Muscle of back (tissue), 13 donors: ENCODE data around the gene PCYT1B. TPM values are rescaled to one million over a fixed set of nuclear protein-coding genes. Genes with fewer than 3 reads are reported as not detected.
"Not testable (repeated sequence)": the region's sequence is repeated elsewhere in the genome, so short reads cannot be mapped to it uniquely, and the experiment has no call there.

ENCODE experiments used
- DNase-seq, 3 donors: peaks; one replicate each; pipeline versions ENCODE4 v3.0.0 to v3.0.0-alpha.2; 2013
- long read RNA-seq, 9 donors: transcript quantifications; one replicate each; lab custom pipeline, GENCODE V29; 2026
- polyA plus RNA-seq, 10 donors: library from polyadenylated mRNA; unstranded; fragments of 120-200 nt; gene quantifications; one replicate each; pipeline ENCODE4 v1.2.1, GENCODE V29; 2013; ENCODE audit not compliant: insufficient read length in 10 of 10

PCYT1B gene
- polyA plus RNA-seq = 1 to 10 TPM; 1.6 to 2.9 (median 2.2) TPM
- long read RNA-seq, donor 1, partial matches to known transcripts = 0 of 2 reads
- long read RNA-seq, donor 1, other reads (novel, unspliced or antisense) = 0 of 2 reads
- long read RNA-seq, donor 2 = 0 reads
- long read RNA-seq, donor 3 = 0 reads
- long read RNA-seq, donor 4 = 0 reads
- long read RNA-seq, donor 5 = 0 reads
- long read RNA-seq, donor 6 = 0 reads
- long read RNA-seq, donor 7 = 0 reads
- long read RNA-seq, donor 8 = 0 reads
- long read RNA-seq, donor 9 = 0 reads

- DNase-seq = peak; percentile 60 to 90 (median 79)
Observed at GRCh38 chrX:24647257-24648058, at the start of gene PCYT1B. Gene PCYT1B (minus strand): TSS chrX:24647347. CDS start chrX:24647105, 242 bp downstream.

- DNase-seq = peak; percentile 4 to 44 (median 6)
Observed at GRCh38 chrX:24696294-24696693, 49.1 kb upstream of the PCYT1B start.

DNA sequence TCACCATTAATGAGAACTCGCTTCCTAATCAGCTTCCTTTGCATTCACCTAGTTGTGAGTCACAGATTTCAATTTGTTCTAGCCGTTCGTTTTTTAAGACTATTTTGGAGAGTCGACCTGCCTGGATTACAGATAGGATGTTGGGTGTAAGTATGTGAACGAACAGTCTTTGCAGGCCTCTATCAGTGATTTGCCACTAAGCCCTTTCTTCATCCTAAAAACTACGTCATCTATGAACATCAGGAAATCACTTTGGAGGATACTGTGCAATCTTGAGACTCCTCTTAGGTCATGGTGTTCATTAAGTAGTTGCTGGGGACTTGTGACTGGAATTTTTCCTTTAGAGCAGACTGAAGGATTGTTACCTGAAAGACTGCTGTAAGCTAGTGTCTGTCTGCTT is 47.7 kb upstream of the PCYT1B start:
- DNase-seq = peak in 1 of 3 donors; percentile 3

DNA sequence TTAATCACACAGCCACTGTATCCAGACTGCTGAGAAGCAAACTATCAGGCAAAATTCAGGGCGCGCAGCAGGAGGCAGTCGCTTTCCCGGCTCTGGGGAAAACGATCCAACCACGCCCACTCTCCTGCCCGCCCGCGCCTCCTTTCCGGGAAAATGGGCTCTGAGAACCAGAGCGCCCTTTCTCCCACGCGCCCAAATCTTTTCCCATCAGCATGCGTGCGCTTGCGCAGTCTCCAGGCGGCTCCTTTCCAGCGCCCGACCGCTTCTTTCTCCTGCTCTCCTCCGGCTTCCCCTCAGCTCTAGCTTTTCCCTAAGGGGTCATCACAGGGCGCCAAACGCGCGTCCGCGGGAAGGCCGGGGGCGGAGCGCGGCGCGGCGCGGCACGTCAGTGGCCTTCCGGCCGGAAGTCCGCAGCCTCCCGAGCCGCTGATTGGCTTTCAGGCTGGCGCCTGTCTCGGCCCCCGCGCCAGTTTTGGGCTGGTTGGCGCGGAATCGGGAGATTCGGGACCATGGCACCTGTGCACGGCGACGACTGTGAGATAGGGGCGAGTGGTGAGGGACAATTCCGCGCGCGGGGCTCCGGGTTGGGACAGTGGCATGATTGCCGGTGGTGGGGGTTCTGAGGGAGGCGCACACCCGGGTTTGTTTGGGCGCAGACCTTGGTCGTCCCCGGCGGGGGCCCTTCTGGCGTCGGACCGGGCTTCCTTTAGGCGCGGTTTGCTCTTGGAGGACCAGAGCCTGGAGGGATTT is 46.5 kb upstream of the PCYT1B start, which contains the start of gene POLA1:
Gene POLA1 (plus strand): TSS at position 466 of the 750 bp plus-strand sequence. CDS start 44 bp downstream, at position 510.
- DNase-seq = peak; percentile 94 to 97 (median 94)

- DNase-seq = no peak
Observed at GRCh38 chrX:24692305-24692704, 45.2 kb upstream of the PCYT1B start.

DNA sequence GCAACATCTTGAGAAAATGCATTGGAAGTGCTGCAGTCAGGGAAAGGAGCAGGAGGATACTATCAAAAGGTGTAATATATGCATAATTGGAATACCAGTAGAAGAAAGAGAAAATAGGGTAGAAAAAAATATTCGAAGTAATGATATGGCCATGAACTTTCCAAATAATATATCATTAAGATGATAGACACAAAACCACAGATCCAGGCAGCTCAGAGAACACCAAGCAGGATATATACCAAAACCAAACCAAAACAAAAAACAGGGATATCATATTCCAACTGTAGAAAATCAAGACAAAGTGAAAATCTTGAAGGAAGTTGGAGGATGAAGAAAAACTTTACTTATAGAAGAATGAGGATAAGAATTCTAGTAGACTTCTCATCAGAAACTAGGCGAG is 36.9 kb upstream of the PCYT1B start:
- no peak for DNase-seq

DNA sequence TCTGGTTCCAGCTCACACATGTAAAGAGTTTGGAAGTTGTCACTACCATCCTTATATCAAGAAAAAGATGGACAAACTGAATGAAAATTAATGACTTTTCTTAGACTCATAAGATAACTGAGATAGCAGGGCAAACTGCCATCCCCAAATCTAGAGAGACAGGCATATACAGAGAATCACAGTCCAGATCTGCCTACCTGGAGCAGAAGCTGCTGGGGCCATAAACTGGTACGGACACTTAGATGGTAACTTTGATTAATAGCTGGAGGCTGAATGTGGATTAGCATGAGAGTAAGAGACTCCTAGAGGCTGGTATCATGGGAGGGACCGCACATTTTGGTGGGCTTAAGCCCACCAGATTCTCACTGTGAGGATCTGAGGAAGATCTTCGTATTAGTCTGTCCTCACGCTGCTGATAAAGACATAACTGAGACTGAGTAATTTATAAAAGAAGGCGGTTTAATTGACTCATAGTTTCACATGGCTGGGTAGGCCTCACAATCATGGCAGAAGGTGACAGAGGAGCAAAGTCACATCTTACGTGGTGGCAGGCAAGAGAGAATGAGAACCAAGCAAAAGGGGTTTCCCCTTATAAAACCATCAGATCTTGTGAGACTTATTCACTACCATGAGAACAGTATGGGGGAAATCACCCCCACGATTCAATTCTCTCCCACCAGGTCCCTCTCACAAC is 35.7 kb upstream of the PCYT1B start:
- DNase-seq = no peak

- DNase-seq = peak in 1 of 3 donors; percentile 4
Observed at GRCh38 chrX:24676403-24677024, 29.4 kb upstream of the PCYT1B start.

DNA sequence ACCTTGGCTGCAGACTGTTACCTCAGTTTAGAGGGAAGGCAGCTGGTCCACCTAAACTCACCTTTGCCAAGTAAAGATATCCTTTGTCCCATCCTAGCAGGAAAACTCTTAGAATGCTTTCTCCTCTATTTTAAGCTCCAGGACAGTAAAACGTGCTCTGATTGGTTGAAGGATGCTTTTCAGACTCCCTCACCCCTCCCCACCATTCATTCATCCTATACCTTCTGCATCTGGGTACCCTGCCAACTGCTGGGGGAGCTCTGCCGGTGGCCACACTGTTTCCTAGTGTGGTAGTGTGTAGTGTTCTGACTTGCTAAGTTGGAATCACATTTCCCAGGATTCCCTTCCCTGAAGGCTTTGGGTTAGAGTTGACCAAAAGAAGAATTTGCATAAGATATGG is 26.3 kb upstream of the PCYT1B start:
- DNase-seq = no peak

DNA sequence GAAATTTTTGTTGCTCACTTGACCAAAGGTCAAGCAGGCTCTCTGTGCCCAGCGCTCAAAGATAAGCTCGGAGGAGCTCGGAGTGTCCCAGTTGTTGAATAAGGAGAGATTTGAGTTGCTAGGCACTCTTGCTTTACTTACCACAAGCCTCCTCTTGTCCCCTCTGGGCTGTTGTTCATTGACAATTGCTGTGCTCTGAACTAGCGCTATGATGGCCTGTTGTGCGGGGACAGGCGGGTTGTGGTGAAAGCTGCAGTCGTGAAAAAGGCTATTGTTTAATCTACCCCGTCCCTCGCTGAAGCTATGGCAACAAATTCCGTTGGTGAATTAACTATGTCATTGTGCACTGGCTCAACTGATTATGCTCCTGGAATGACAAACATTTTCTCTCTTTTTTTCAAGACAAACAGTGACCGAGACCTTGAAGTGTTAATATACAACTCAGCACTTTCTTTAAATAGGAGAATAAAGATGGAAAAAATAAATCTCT is 25.6 kb upstream of the PCYT1B start:
- DNase-seq = no peak

- no peak for DNase-seq
Observed at GRCh38 chrX:24668111-24668510, 21.0 kb upstream of the PCYT1B start.

GRCh38 chrX:24662352-24662751 is 15.2 kb upstream of the PCYT1B start:
- DNase-seq = no peak

DNA sequence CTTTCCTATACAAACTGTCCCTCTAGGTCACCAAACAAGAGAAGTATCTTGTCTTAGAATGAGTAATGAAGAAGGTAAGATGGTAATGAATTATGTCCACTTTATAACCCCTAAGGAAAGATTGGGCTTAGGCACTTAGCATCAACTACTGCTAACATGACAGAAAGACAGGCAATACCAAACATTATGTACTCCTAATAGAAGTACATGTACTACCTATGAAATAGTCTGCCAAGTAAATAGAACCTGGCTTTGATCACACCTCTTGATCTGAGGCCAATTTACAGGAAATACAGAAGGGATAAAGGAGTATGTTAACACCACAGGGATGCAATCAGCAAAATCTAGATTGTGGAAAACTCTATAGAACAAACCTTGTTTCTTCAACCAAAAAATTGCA is 14.1 kb upstream of the PCYT1B start:
- DNase-seq = no peak

- no peak for DNase-seq
Observed at GRCh38 chrX:24659646-24660045, 12.5 kb upstream of the PCYT1B start.

DNA sequence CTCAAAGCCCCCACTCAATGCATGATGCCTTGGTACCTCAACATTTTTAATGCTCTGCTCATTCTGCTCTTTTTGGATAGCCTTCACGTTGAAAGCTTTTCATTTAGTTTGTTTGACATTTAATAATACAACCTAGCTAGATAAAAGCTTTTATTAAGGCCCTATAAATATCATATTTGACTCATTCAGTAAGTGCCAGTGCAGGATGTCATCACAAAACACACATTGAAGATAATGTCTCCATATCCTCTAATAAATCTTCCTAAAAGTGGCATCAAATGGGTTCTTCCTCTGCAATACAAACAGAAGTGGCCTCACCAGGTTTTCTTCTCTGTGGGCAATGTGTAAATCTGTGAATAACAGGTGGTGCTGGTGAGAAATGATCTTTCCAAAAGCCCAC is 12.0 kb upstream of the PCYT1B start:
- DNase-seq = no peak

DNA sequence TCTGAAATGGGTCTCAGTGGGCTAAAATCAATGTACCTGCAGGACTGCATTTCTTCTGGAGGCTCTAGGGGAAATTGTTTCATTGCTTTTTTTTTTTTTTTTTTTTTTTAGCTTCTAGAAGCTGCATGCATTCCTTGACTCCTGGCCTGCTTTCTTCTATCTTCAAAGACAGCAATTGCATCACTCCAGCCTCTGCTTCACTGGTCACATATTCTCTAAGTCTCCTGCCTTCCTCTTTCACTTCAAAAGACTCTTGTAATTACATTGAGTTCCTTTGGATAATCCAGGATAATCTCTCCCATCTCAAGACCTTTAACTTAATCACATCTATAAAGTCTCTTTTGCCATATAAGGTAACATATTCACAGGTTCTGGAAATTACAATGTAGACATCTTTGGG is 11.3 kb upstream of the PCYT1B start:
- DNase-seq = no peak

DNA sequence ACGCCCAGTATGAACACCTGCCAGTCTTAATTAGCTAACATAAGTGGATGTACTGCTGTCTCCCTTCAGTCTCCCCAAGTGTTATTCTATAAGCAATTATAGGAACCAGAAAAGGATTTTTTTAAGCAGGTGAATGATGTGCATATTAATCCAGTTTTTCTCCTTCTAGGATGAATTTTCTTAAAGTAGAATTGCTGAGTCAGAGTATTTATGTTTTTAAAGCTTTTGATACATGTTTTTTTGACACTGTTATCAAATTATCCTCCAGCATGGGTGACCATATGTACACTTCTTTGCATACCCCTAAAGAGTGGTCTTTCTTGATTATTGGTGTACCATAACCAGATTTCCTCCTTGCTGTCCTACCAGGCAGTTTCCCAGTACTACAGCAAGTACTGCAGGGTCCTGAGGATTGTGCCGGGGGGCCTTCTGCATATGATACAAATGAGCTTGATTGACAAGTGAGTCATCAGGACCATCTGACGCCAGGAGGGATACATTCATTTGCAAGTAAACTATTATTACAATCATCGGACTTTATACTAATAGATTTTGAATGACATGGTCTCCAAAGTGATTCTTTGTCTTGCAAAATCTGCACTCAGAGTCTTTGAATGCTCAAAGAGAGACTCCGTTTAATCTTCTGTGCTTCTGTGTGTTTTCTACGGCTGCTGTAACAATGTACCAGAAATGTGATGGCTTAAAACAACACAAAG is 10.7 kb upstream of the PCYT1B start:
- DNase-seq = no peak

GRCh38 chrX:24655679-24656078 is 8.5 kb upstream of the PCYT1B start:
- DNase-seq = not testable (repeated sequence)

- DNase-seq = no peak
Observed at GRCh38 chrX:24651783-24652182, 4.6 kb upstream of the PCYT1B start.

DNA sequence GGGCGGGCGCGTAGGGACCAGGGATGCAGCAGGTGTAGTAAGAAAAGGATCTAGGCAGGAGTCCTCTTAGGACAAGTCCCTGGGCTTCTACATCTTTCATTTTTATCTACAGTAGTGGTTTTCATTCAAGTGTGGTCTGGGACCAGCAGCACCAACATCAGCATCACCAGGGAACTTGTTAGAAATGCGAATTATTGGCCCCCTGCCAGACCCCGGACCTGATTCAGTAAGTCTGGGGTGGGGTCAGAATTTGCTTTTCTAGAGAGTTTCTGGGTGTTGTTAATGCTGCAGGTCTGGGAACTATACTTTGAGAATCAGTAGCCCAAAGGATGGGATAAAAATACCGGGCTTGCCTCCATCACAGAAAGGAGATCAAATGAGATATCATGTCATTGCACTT is 1.3 kb upstream of the PCYT1B start:
- no peak for DNase-seq
